Measurements from ENCODE around the gene SSX2IP.
"Not testable (repeated sequence)": the region's sequence is repeated elsewhere in the genome, so short reads cannot be mapped to it uniquely, and the experiment has no call there.

Gene SSX2IP

GRCh38 chr1:84690397-84691121 is at the start of gene SSX2IP:
TSS of gene SSX2IP (minus strand) at chr1:84690461. CDS start at chr1:84671219, 19,242 bp downstream.
- peak; percentile 88 for DNase-seq (ENCODE audit: insufficient read length, low spot score)
- FAIRE-seq = no peak

GRCh38 chr1:84738237-84738636 is 48.0 kb upstream of the SSX2IP start:
- DNase-seq (ENCODE audit: insufficient read length, low spot score) (no peak), FAIRE-seq (no peak)

GRCh38 chr1:84737590-84737989 is 47.3 kb upstream of the SSX2IP start:
- FAIRE-seq = no peak
- DNase-seq (ENCODE audit: insufficient read length, low spot score) = no peak

- no peak for FAIRE-seq
- no peak for DNase-seq (ENCODE audit: insufficient read length, low spot score)
These were observed 46.7 kb upstream of the SSX2IP start for GRCh38 chr1:84736944-84737343.

GRCh38 chr1:84736445-84736844 is 46.2 kb upstream of the SSX2IP start:
- DNase-seq (ENCODE audit: insufficient read length, low spot score) = no peak
- FAIRE-seq = no peak

- no peak for FAIRE-seq
- no peak for DNase-seq (ENCODE audit: insufficient read length, low spot score)
These were observed 45.2 kb upstream of the SSX2IP start for GRCh38 chr1:84735483-84735882.

GRCh38 chr1:84732520-84732919 is 42.3 kb upstream of the SSX2IP start:
- DNase-seq (ENCODE audit: insufficient read length, low spot score) (no peak), FAIRE-seq (no peak)

- FAIRE-seq = no peak
- DNase-seq (ENCODE audit: insufficient read length, low spot score) = no peak
These were observed 41.3 kb upstream of the SSX2IP start for GRCh38 chr1:84731519-84731918.

- FAIRE-seq; DNase-seq (ENCODE audit: insufficient read length, low spot score): not testable (repeated sequence)
These were observed 37.5 kb upstream of the SSX2IP start for GRCh38 chr1:84727711-84728110.

GRCh38 chr1:84726593-84727499 is 36.6 kb upstream of the SSX2IP start:
- no peak for FAIRE-seq

GRCh38 chr1:84724128-84724860 is 34.0 kb upstream of the SSX2IP start:
- DNase-seq (ENCODE audit: insufficient read length, low spot score) (no peak), FAIRE-seq (no peak)

More at GRCh38 chr1:84726593-84727499, 36.6 kb upstream of the SSX2IP start:
- no peak for DNase-seq (ENCODE audit: insufficient read length, low spot score)

- no peak for DNase-seq (ENCODE audit: insufficient read length, low spot score)
These were observed 32.5 kb upstream of the SSX2IP start for GRCh38 chr1:84722794-84723193.

GRCh38 chr1:84721872-84722271 is 31.6 kb upstream of the SSX2IP start:
- not testable (repeated sequence) for FAIRE-seq; DNase-seq (ENCODE audit: insufficient read length, low spot score)

More at GRCh38 chr1:84722794-84723193, 32.5 kb upstream of the SSX2IP start:
- FAIRE-seq = no peak

- no peak for DNase-seq (ENCODE audit: insufficient read length, low spot score)
- FAIRE-seq = no peak
These were observed 30.9 kb upstream of the SSX2IP start for GRCh38 chr1:84721152-84721551.

- FAIRE-seq = no peak
- DNase-seq (ENCODE audit: insufficient read length, low spot score) = no peak
These were observed 30.0 kb upstream of the SSX2IP start for GRCh38 chr1:84720221-84720780.

- FAIRE-seq (no peak), DNase-seq (ENCODE audit: insufficient read length, low spot score) (no peak)
These were observed 29.4 kb upstream of the SSX2IP start for GRCh38 chr1:84719543-84720217.

- DNase-seq (ENCODE audit: insufficient read length, low spot score) = no peak
- FAIRE-seq = no peak
These were observed 25.2 kb upstream of the SSX2IP start for GRCh38 chr1:84715342-84716019.

- DNase-seq (ENCODE audit: insufficient read length, low spot score) (no peak), FAIRE-seq (no peak)
These were observed 22.1 kb upstream of the SSX2IP start for GRCh38 chr1:84712276-84712874.

- DNase-seq (ENCODE audit: insufficient read length, low spot score) (no peak), FAIRE-seq (no peak)
These were observed 21.6 kb upstream of the SSX2IP start for GRCh38 chr1:84711869-84712268.
